Measurements from ENCODE around the gene SLC6A3.

Gene SLC6A3

GRCh38 chr5:1442222-1443145, 2.8 kb downstream of the SLC6A3 start:
- Histone ChIP-seq H3K9ac (ENCODE audit: low read depth, low read length, poor library complexity, severe bottlenecking) (no peak overlapping the region), H3K27me3 (ENCODE audit: insufficient read depth, low read length, poor library complexity, severe bottlenecking) (no peaks in the 10 kb centered on the region), H3K36me3 (ENCODE audit: insufficient read depth, low read length) (no peaks in the 10 kb centered on the region), H3K79me2 (ENCODE audit: insufficient read depth, low read length) (no peaks in the 10 kb centered on the region), H3K9me2 (replicated peaks; ENCODE audit: low read depth, low read length) (no peaks in the 10 kb centered on the region), H2AFZ (ENCODE audit: low read length) (no peak overlapping the region), H3K9me3 (ENCODE audit: insufficient read depth, low read depth, low read length) (no peaks in the 10 kb centered on the region), H4K20me1 (ENCODE audit: insufficient read depth, low read length, poor library complexity, severe bottlenecking) (no peaks in the 10 kb centered on the region), H3F3A (ENCODE audit: low read depth) (no peaks in the 10 kb centered on the region), H3K4me3 (ENCODE audit: low read length, poor library complexity, severe bottlenecking) (no peak overlapping the region), H3K4me1 (ENCODE audit: insufficient read depth, low read length, poor library complexity, severe bottlenecking) (peaks cover 6% of the 10 kb centered on the region), H3K4me2 (ENCODE audit: low read depth, low read length, poor library complexity, severe bottlenecking) (no peak overlapping the region)
- no peak for TF ChIP-seq EZH2phosphoT487 (IDR thresholded peaks at IDR 0.05; ENCODE audit: borderline replicate concordance)
- TF ChIP-seq, protein P1, sequence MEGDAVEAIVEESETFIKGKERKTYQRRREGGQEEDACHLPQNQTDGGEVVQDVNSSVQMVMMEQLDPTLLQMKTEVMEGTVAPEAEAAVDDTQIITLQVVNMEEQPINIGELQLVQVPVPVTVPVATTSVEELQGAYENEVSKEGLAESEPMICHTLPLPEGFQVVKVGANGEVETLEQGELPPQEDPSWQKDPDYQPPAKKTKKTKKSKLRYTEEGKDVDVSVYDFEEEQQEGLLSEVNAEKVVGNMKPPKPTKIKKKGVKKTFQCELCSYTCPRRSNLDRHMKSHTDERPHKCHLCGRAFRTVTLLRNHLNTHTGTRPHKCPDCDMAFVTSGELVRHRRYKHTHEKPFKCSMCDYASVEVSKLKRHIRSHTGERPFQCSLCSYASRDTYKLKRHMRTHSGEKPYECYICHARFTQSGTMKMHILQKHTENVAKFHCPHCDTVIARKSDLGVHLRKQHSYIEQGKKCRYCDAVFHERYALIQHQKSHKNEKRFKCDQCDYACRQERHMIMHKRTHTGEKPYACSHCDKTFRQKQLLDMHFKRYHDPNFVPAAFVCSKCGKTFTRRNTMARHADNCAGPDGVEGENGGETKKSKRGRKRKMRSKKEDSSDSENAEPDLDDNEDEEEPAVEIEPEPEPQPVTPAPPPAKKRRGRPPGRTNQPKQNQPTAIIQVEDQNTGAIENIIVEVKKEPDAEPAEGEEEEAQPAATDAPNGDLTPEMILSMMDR (conservative IDR thresholded peaks at IDR 0.05; ENCODE audit: low read length), result no peak

DNA sequence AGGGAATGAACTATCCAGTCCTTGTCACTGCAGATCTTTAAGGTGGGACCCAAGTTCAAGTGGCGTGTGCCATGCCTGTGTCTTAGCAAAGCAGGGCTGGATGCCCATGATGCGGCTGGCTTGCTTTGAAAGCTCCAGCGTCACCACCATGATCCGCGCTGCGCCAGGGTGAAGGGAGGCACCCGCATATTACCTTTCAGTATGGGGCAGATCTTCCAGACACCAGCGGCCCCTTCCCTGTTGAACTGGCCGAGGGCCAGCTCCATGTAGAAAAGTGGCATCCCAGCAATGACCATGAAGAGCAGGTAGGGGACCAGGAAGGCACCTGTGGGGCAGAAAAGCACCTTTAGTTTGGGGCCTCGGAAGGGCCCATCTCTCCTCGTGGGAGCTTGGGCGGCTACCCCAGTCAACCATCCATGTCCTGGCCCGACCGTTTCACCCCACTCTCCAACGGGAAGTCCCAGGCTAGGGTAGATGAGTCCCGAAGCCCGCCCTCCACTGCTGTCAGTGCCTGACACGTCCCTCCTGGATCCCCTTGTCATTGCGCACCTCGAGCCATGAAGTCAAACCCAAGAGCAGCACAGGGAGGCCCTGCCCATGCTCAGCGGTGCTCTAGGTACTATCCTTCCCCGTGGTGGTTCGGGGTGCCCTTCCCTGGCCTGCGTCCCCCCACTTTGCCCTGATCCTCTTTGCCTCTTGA, 3.9 kb downstream of the SLC6A3 start:
- TF ChIP-seq, protein P1 (conservative IDR thresholded peaks at IDR 0.05; ENCODE audit: low read length), result no peak
- TF ChIP-seq EZH2phosphoT487 (IDR thresholded peaks at IDR 0.05; ENCODE audit: borderline replicate concordance), result no peak
- Histone ChIP-seq H3K27me3 (ENCODE audit: insufficient read depth, low read length, poor library complexity, severe bottlenecking) (no peaks in the 10 kb centered on the region), H3K9me3 (ENCODE audit: insufficient read depth, low read depth, low read length) (no peaks in the 10 kb centered on the region), H4K20me1 (ENCODE audit: insufficient read depth, low read length, poor library complexity, severe bottlenecking) (no peaks in the 10 kb centered on the region), H3K4me3 (ENCODE audit: low read length, poor library complexity, severe bottlenecking) (no peak overlapping the region), H3K9me2 (replicated peaks; ENCODE audit: low read depth, low read length) (no peaks in the 10 kb centered on the region), H3F3A (ENCODE audit: low read depth) (no peaks in the 10 kb centered on the region), H3K9ac (ENCODE audit: low read depth, low read length, poor library complexity, severe bottlenecking) (no peak overlapping the region), H3K4me1 (ENCODE audit: insufficient read depth, low read length, poor library complexity, severe bottlenecking) (no peaks in the 10 kb centered on the region), H3K36me3 (ENCODE audit: insufficient read depth, low read length) (no peaks in the 10 kb centered on the region), H3K79me2 (ENCODE audit: insufficient read depth, low read length) (no peaks in the 10 kb centered on the region), H2AFZ (ENCODE audit: low read length) (no peak overlapping the region), H3K4me2 (ENCODE audit: low read depth, low read length, poor library complexity, severe bottlenecking) (no peak overlapping the region)

DNA sequence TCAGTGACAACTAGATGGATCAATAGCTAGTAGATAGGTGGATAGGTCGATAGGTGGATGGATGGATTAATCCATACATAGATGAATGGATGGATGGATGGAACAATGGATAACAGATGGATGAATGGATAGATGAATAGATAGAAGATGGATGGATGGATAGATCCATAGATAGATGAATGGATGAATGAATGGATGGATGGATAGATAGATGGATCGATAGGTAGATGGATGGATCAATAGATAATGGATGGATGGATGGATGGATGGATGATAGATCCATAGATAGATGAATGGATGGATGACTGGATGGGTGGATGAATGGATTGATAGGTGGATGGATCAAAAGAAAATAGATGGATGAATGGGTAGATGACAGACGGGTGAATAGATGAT, 5.1 kb downstream of the SLC6A3 start:
- no peaks in the 10 kb centered on the region for H3F3A ChIP-seq (ENCODE audit: low read depth)
- H3K9me2 ChIP-seq (replicated peaks; ENCODE audit: low read depth, low read length), result no peaks in the 10 kb centered on the region
- H3K4me3 ChIP-seq (ENCODE audit: low read length, poor library complexity, severe bottlenecking), result no peak overlapping the region
- TF ChIP-seq, protein P1 (conservative IDR thresholded peaks at IDR 0.05; ENCODE audit: low read length), result no peak
- TF ChIP-seq EZH2phosphoT487 (IDR thresholded peaks at IDR 0.05; ENCODE audit: borderline replicate concordance), result no peak
- no peaks in the 10 kb centered on the region for H3K36me3 ChIP-seq (ENCODE audit: insufficient read depth, low read length)
- no peaks in the 10 kb centered on the region for H3K9me3 ChIP-seq (ENCODE audit: insufficient read depth, low read depth, low read length)
- no peak overlapping the region for H2AFZ ChIP-seq (ENCODE audit: low read length)
- no peak overlapping the region for H3K9ac ChIP-seq (ENCODE audit: low read depth, low read length, poor library complexity, severe bottlenecking)
- H3K4me2 ChIP-seq (ENCODE audit: low read depth, low read length, poor library complexity, severe bottlenecking), result no peak overlapping the region
- H3K4me1 ChIP-seq (ENCODE audit: insufficient read depth, low read length, poor library complexity, severe bottlenecking), result no peaks in the 10 kb centered on the region
- H4K20me1 ChIP-seq (ENCODE audit: insufficient read depth, low read length, poor library complexity, severe bottlenecking), result no peaks in the 10 kb centered on the region
- H3K27me3 ChIP-seq (ENCODE audit: insufficient read depth, low read length, poor library complexity, severe bottlenecking), result no peaks in the 10 kb centered on the region
- no peaks in the 10 kb centered on the region for H3K79me2 ChIP-seq (ENCODE audit: insufficient read depth, low read length)
